ENCODE measurements around the gene AFF3. TPM values are rescaled to one million over a fixed set of nuclear protein-coding genes. Genes with fewer than 3 reads are reported as not detected.
"Not testable (repeated sequence)": the region's sequence is repeated elsewhere in the genome, so short reads cannot be mapped to it uniquely, and the experiment has no call there.

Gene AFF3
- total RNA-seq, 1 experiment from 2014 or later = 4.2 TPM

GRCh38 chr2:99512181-99512591 is 630.2 kb downstream of the AFF3 start:
- DNase-seq (ENCODE audit: low read depth, low spot score) = no peak
- in situ Hi-C loops (cut with HindIII; ENCODE audit: low pct_unique_long_range_greater_than_20kb, low sequenced_read_pairs) = no loop called here

GRCh38 chr2:99509387-99509786 is 633.0 kb downstream of the AFF3 start:
- no peak for DNase-seq (ENCODE audit: low read depth, low spot score)
- in situ Hi-C loops (cut with HindIII; ENCODE audit: low pct_unique_long_range_greater_than_20kb, low sequenced_read_pairs) = no loop called here

GRCh38 chr2:99507937-99508818 is 634.2 kb downstream of the AFF3 start:
- in situ Hi-C loops (cut with HindIII; ENCODE audit: low pct_unique_long_range_greater_than_20kb, low sequenced_read_pairs) = no loop called here

GRCh38 chr2:99504844-99505584 is 637.4 kb downstream of the AFF3 start:
- in situ Hi-C loops (cut with HindIII; ENCODE audit: low pct_unique_long_range_greater_than_20kb, low sequenced_read_pairs) = no loop called here
- no peak for DNase-seq (ENCODE audit: low read depth, low spot score)

More at GRCh38 chr2:99507937-99508818, 634.2 kb downstream of the AFF3 start:
- no peak for DNase-seq (ENCODE audit: low read depth, low spot score)

- DNase-seq (ENCODE audit: low read depth, low spot score); in situ Hi-C loops (cut with HindIII; ENCODE audit: low pct_unique_long_range_greater_than_20kb, low sequenced_read_pairs): not testable (repeated sequence)
Observed at GRCh38 chr2:99503662-99504416, 638.6 kb downstream of the AFF3 start.

- in situ Hi-C loops (cut with HindIII; ENCODE audit: low pct_unique_long_range_greater_than_20kb, low sequenced_read_pairs) = no loop called here
- DNase-seq (ENCODE audit: low read depth, low spot score) = no peak
Observed at GRCh38 chr2:99496021-99496420, 646.4 kb downstream of the AFF3 start.

Other genes with a start within 250 kb of the AFF3 start
- gene LONRF2, start 179.9 kb upstream of the AFF3 start, total RNA-seq (2014; rRNA removed; shearing (Covaris generic)) = 12.1 and 12.3 TPM in 2 replicates

Measured in SK-MEL-5 (cell line).